GM18507 (cell line): ENCODE results near the gene ITGB6.
A peak's percentile ranks its signal among the peaks of the same experiment; 100 is the strongest.

Experiments
- DNase-seq: peaks from one replicate; pipeline ENCODE4 v3.0.0; 2011; ENCODE audit warnings: low read depth; ENCODE audit not compliant: insufficient read length; ENCODE audit errors: extremely low spot score
- FAIRE-seq: peaks from 2 replicates; lab custom pipeline; 2011; peaks lifted over from hg19 to GRCh38; lab: Jason Lieb, UNC

The ITGB6 gene

GRCh38 chr2:160109939-160110673 is 90.0 kb downstream of the ITGB6 start:
- peak; percentile 88 for FAIRE-seq

GRCh38 chr2:160109243-160109642 is 90.8 kb downstream of the ITGB6 start:
- FAIRE-seq, result no peak

More at GRCh38 chr2:160109939-160110673, 90.0 kb downstream of the ITGB6 start:
- DNase-seq, result no peak

GRCh38 chr2:160108646-160109045 is 91.4 kb downstream of the ITGB6 start:
- no peak for DNase-seq
- FAIRE-seq, result no peak

More at GRCh38 chr2:160109243-160109642, 90.8 kb downstream of the ITGB6 start:
- DNase-seq, result no peak

DNA sequence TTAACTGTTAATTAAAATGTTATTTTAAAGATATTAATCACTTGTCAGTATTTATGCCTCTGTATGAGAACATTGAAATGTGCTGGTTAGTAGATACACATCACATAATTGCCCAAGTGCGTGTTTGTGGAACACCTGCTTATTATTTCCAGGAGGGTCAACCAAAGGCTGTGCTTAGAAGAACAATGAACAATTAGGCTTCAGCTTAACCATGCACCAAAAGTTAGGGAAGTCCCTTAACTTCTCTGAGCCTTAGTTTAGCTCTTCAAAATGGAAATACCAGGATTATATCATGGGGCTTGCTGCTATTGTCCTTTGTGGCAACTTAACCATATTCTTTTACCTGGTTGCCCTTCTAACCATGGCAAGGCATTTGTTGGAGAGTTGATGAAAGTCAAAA is 94.7 kb downstream of the ITGB6 start:
- no peak for DNase-seq
- FAIRE-seq, result no peak

DNA sequence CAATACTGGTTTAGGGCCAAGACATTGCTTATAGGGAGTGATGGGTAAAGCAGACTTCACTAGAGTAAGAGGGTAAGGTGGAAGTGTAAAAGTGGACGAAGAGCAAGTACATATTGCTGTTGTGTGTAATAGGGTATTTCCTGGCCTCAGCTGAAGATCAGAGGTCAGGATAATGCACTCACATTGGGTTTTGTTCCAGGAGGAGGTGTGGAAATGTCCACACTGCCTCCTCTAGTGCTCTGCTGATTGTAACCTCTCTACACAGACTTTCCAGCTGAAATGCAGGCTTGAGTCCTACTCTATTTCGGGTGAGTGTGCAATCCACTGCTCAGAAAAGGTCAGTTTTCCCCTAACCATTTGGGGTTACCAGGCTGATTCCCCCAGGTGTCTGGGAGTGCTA is 96.0 kb downstream of the ITGB6 start:
- FAIRE-seq (no peak), DNase-seq (no peak)

DNA sequence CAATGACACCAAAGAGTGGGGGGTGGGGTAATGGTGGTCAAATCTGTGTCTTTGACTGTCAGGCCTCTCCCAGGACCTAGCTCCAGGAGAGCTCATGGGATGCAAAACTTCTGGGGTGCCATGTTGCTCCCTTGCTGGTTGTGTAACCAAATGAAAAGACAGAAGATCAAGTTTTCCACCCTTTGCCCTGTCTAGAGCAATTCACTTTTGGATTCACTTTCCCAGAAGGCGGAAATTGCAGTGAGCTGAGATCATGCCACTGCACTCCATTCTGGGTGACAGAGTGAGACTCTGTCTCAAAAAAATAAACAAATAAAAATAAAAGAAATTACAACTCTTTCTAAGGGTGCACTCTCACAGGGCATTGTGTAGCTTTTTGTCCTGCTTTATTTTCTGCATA is 102.7 kb downstream of the ITGB6 start:
- DNase-seq, result no peak
- no peak for FAIRE-seq

DNA sequence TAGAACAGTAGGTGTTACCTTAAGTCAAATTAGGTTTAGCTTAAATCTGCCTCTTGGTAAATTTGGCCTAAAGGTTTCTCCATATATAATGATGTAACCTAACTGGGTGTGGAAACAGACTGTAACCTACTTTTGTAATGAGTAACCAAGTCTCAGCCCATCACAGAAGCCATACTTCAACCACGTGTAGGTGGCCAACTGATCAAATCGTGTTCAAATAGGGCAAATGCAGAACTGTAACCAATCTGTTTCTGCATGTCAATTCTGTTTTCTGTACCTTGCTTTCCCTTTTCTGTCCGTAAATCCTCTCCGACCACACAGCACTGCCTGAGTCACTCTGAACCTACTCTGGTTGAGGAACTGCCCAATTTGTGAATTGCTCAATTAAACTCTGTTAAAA is 103.7 kb downstream of the ITGB6 start:
- FAIRE-seq (no peak), DNase-seq (no peak)

GRCh38 chr2:160092445-160092844 is 107.6 kb downstream of the ITGB6 start:
- no peak for DNase-seq
- FAIRE-seq, result no peak

GRCh38 chr2:160091381-160091780 is 108.7 kb downstream of the ITGB6 start:
- DNase-seq, result no peak
- FAIRE-seq, result no peak

DNA sequence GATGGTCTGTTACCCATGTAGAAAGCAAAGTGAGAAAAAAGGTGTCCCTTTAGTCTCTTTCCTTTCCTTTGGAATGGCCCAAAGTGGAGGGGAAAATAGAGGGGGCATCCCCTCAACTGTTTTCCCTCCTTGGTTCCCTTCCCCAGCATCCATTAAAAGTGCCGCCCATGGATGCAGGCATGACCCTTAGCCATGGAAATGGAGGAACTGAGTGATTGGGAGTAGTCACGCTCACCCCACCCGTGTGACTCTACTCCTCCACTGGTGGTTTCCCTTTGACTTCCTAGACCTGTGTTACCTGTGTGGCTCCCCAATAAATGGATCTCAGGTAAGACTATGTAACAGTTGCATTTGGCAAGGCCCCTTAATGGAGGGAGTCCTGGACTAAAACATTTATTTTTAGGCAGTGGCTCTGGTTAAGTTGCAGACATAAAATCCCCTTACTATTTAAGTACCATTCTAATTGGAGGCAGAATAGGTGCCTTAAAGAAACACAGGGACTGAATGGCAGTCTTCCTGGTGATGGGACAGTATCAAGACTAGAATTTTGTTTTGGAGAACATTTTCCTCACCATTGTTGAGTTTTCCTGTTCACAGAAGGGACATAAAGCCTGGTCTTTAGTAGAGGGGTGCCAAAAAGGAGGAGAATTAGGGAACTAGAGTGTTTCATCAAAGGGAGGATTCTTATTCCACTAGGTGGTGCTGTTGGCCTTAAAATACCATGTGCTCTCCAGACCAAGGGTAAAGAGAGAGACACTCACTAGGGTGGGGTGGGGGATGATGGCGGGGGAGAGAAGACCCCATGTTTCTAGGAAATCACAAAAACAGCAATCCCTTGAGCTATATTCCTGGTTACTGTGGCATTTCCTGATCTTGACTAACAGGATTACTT is 112.0 kb downstream of the ITGB6 start:
- FAIRE-seq (no peak), DNase-seq (no peak)

DNA sequence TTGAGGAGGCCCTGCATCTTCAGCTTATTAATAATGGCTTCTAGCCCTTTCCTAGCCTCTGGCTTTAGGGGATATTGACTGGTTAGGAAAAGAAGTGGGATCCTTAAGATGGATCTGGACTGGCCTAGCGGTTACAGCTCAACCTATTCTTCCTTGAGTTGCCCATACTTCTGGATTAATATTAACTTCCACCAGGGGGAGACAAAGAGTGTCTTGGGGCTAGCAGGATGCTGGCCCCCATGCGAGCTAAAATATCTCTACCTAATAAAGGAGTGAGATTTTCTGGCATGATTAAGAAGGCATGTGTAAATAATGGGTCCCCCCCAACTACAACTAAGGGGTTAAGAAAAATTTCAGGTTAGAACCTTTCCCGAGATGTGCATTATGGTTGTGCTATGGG is 114.4 kb downstream of the ITGB6 start:
- FAIRE-seq (no peak), DNase-seq (no peak)

DNA sequence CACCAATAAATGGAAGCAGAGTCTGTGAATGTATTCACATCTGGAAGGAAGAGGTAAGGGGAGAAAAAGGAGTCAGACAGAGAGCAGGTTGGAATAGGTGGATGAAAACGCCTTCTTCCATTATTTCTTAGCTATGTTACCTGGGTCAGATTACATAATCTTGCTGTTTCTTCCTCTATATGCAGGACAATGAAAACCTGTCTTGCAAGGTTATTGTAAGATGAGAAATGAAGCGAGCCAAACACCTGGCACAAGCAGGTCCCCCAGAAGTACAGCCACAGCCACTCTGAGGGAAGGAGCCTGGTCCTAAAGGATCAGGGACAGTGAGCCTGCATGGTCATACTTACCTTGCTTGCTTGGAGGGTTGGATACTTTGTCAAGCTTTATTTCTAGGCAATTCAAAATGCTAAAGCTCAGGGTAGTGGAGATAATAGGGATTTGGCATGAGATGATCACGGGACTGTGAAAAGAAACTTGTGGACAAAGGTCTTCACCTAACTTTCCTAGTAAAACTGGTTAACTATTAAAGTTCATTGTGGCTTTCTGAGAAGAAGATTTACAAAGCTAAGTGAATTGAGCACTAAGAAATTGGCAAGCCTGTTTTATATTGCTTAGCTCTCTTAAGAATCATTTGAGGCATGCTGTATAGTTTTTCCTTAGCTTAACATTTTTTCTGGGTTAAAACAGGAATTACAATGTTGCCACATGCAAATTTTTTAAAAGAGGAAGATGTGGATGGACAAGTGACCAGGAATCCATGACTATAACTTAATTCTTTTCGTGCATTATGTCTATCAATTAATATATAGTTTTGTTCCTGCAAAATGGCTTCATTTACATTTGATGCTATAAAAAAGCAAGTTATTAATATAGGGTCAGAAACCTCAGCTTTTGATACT is 121.9 kb downstream of the ITGB6 start:
- DNase-seq (no peak), FAIRE-seq (no peak)

DNA sequence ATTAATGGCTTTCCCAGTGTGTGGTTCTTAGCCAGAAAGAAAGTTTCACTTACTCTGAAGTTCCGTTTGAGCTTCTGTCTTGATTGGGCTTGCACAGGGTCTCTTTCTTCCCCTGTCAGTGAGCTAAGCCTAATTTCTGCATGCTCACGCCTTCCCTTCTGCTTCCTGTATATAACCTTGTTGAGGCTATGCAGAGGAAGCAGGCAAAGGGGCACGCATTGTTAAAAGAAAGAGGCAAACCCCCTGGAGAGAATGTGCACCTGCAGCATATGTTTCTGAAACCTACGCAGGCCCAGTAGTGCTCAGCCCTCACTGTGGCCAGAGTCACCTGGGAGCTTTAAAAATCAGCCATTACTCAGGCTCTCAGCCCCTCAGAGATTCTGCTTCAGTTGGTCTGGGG is 123.2 kb downstream of the ITGB6 start:
- no peak for DNase-seq
- no peak for FAIRE-seq

DNA sequence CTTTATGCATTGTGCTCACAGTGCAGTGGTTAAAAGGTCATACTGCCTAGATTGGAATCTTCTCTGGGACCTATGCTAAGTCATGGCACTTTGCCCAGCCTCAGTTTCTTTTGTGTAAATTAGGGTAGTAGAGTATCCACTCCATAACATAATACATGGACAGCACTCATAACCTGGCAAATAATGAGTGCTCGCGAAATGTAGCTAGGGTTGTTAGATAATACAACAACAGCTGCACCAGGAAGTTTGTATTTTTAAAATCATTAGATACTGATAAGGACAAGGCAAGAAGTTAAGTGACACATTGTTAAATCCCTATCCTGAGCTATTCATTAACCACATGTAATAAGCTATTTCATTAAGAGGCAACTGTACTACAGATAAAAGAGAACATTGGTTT is 123.8 kb downstream of the ITGB6 start:
- FAIRE-seq (no peak), DNase-seq (no peak)

- no peak for FAIRE-seq
- no peak for DNase-seq
Observed at GRCh38 chr2:160075171-160075570, 124.9 kb downstream of the ITGB6 start.

DNA sequence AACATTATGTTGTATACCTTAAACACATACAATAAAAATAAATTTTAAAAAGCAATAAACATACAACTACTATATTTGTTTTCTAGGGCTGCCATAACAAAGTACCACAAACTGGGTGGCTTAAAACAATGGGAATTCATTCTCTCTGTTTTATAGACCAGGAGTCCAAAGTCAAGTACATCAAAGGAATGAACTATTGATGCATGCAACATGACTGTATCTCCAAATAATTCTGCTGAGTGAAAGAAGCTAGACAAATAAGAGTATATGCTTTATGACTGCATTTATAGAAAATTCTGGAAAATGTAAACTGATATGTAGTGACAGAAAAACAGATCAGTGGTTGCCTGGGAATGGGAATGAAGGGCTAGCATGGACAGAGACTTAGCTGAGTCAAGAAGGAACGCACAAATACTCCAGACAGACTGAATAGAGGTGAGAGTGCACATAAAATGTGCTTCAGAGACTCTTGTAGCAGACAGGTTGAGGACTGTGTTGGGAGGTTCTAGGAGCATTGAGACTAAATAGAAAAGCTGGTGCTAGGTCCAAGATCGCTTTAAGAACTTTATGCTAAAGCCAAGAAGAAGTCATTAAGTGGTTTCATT is 126.7 kb downstream of the ITGB6 start:
- FAIRE-seq, result no peak
- no peak for DNase-seq

DNA sequence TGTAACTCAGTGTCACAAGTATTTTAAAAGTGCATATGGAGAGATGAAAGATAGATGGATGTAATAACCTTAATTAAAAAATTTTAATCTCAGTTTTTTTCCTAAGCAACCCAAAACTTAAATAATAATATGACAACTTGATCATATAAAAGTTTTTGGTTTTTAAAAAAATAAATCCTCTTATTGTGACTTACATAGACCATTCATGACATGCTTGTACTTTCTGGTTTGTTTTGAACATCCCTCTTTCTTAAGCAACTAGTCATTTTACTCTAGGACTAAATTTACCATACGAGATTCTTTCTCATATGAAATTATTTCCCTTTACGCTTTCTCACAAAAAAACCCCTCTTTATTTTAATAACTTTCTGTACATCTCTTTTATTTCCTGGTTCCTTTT is 131.2 kb downstream of the ITGB6 start:
- no peak for FAIRE-seq
- DNase-seq, result no peak

- no peak for DNase-seq
- no peak for FAIRE-seq
Observed at GRCh38 chr2:160064916-160065315, 135.2 kb downstream of the ITGB6 start.

- FAIRE-seq (no peak), DNase-seq (no peak)
Observed at GRCh38 chr2:160063879-160064612, 136.0 kb downstream of the ITGB6 start.
